Measurements from ENCODE around the gene ANKRD18A.

The ANKRD18A gene

GRCh38 chr9:38526591-38526990 lies 93.8 kb downstream of the ANKRD18A start:
- DNase-seq = no peak

- no peak for DNase-seq
These were observed 97.3 kb downstream of the ANKRD18A start for GRCh38 chr9:38523121-38523520.

GRCh38 chr9:38521762-38522161 lies 98.6 kb downstream of the ANKRD18A start:
- DNase-seq = no peak
